Testis (tissue), 2 donors: Measurements from ENCODE around the gene GTPBP3.

ENCODE experiments used
- CTCF ChIP-seq, 3 experiments: fragments of 450-650 bp in 2 of 3; fragments of 200-600 bp in 1 of 3; sonication (generic) in 1 of 3; IDR thresholded peaks; one replicate each; pipeline ENCODE4 v1.5.1; 2016 to 2019; ENCODE audit warnings: antibody characterized with exemption in 3 of 3, mild to moderate bottlenecking in 2 of 3, moderate library complexity in 1 of 3
- POLR2A ChIP-seq: fragments of 450-650 bp; IDR thresholded peaks from one replicate; pipeline ENCODE4 v1.6.1; 2017; ENCODE audit warnings: antibody characterized with exemption, mild to moderate bottlenecking, moderate library complexity

DNA sequence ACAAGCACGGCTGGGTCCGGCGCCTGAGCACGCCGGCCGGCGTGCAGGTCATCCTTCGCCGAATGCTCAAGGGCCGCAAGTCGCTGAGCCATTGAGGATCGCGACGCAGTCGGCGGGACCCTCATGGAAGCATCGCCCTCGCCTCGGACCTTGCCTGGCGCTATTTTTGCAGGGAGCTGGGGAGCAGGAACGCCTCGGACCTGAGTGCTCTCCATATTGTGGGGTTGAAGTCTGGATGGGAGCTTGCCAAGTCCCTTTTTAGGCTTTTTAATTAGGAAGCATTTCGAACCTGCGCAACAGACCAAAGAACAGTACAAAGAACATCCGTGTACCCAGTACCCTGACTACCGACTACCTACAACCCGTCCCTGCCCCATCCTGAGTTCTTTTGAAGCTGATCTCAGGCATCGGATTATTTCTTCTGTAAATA lies 31.1 kb upstream of the GTPBP3 start:
- no peak for TF ChIP-seq CTCF (IDR thresholded peaks at IDR 0.05)
- no peak for TF ChIP-seq POLR2A
